DND-41 (cell line): ENCODE data around the gene GLDN.

Source experiments
- EZH2 ChIP-seq: IDR thresholded peaks from 3 replicates; pipeline ENCODE4 v1.6.1; 2012; ENCODE audit warnings: borderline replicate concordance, low read depth, mild to moderate bottlenecking, moderate library complexity, low read length, inconsistent platforms; ENCODE audit not compliant: severe bottlenecking
- TF ChIP-seq, protein P1 (sequence below): IDR thresholded peaks from 2 replicates; pipeline ENCODE4 v1.5.1; 2012; ENCODE audit warnings: borderline replicate concordance, low read length, moderate library complexity, mild to moderate bottlenecking; ENCODE audit not compliant: poor library complexity, severe bottlenecking; ENCODE audit errors: extremely low read depth

DNA sequence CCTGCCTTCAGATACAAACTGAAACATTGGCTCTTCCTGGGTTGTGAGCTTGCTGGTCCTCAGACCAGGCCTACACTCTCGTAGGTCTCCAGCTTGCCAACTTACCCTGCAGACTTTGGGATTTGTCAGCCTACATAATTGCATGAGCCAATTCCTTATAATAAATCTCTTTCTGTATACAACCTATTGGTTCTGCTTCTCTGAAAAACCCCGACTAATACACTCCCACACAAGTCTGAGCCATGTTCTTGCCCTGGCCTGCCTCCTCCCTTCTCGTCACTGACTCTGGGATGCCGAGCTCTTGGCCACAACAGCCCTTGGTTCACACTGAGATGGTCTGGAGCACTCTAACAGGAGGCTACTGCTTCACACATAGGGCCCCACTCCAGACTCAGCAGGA lies 12.5 kb upstream of the GLDN start:
- TF ChIP-seq, protein P1, sequence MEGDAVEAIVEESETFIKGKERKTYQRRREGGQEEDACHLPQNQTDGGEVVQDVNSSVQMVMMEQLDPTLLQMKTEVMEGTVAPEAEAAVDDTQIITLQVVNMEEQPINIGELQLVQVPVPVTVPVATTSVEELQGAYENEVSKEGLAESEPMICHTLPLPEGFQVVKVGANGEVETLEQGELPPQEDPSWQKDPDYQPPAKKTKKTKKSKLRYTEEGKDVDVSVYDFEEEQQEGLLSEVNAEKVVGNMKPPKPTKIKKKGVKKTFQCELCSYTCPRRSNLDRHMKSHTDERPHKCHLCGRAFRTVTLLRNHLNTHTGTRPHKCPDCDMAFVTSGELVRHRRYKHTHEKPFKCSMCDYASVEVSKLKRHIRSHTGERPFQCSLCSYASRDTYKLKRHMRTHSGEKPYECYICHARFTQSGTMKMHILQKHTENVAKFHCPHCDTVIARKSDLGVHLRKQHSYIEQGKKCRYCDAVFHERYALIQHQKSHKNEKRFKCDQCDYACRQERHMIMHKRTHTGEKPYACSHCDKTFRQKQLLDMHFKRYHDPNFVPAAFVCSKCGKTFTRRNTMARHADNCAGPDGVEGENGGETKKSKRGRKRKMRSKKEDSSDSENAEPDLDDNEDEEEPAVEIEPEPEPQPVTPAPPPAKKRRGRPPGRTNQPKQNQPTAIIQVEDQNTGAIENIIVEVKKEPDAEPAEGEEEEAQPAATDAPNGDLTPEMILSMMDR = no peak
- no peak for TF ChIP-seq EZH2
